GM18951 (cell line): ENCODE measurements around the gene CAMTA1.

Experiments used
- POLR2A ChIP-seq: IDR thresholded peaks from 4 replicates; pipeline ENCODE4 v1.6.1; 2011; ENCODE audit warnings: mild to moderate bottlenecking; ENCODE audit not compliant: insufficient read length, insufficient read depth; ENCODE audit errors: extremely low read depth
- in situ Hi-C: fragments of 300-500 bp; cut with MboI; formaldehyde crosslinking; loops from one replicate; pipeline ENCODE4 v1.12.0; 2022; ENCODE audit warnings: low sequenced_read_pairs, mixed read lengths, inconsistent platforms; ENCODE audit not compliant: unreplicated experiment

The CAMTA1 gene

DNA sequence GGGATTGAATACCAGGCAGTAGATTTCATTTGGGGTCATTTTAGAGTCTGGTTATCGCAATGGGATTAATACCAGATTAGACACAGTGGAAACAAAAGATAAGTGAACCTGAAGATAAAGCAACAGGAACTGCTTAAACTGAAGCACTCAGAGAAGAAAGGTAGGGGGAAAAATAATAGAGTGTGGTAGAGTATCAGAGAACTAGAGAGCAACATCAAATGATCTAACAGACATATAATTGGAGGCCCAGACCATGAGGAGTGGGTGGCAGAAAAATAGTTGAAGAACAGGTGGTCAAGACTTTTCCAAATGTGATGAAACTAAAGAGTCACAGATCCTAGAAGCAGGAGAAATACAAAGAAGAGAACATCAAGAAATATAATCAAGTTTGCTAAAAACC, 484.3 kb downstream of the CAMTA1 start:
- in situ Hi-C loops, result no loop called here
- no peak for TF ChIP-seq POLR2A

DNA sequence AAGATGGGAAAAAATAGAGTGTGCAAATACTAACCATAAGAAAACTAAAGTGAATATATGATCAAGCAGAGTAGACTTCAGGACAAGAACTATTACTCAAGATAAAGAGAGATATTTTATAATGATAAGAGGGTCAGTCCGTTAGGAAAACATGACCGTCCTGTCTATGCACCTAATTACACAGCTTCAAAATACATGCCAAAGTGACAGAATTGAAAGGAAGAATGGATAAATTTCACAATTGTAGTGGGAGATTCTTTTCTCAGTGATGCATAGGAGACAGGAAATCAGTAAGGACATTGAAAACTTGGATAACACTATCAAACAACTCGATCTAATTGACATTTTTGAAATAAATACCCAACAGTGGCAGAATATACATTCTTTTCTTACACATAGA, 489.0 kb downstream of the CAMTA1 start:
- in situ Hi-C loops, result no loop called here
- TF ChIP-seq POLR2A, result no peak

DNA sequence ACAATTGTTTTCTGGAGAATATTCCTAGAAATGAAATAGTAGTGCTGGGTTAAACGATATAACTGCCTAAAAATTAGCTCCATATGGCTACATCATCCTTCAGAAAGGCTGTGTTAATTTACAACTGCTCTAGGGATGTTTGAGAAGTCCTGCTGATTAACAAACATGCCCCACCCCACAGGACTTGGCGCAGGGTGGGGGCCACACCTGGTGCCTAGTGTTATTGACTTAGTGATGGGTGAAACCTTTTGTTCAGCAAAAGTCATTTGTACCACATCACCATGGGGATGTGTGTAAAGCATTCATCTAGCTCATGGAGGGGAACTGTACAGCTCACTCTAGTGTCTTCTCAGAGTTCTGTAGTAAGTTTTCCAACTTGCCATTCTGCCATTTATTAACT, 492.8 kb downstream of the CAMTA1 start:
- in situ Hi-C loops, result no loop called here
- TF ChIP-seq POLR2A, result no peak

DNA sequence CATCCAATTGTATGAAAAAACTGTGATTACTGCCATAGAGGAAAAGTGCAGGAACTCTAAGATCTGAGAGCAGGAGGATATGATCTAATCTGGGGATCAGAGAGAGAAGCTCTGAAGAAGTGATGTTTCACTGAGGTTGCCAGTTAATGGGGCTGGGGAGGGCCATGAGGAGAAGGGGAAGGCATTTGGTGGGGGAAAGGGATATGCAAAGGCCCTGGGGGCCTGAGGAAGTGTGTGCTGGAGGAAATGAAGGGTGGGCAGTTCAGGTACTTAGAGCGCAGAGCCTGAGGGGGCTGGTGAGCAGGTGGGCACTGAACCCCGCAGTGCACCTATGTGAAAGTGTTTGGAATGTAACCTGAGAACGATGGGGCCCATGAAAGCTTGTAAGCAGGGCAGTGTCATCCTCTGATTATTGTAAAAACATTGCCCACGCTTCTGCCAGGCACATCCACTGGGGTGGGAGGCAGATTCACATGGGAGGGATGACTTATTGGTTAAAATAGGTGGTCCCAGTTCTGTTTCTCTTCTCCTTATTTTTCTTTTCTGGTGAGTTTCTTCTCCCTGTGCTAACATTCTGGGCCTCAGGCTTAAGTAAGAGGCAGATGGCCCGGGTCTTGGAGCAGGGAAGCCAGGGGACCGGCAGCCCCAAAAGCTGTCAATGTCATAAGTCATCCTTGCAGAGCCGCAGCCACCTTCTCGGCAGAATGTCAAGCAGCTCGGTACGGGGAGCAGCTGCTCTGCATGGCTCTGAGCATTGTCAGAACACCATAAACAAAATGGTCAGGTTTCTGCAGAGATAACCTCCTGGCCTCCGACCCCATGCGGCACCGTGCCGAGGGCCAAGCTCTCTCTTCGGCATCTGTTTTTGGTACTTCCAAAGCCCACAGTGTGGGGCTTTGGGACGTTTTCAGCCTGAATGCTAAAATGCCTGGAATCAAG, 493.8 kb downstream of the CAMTA1 start:
- no peak for TF ChIP-seq POLR2A
- in situ Hi-C loops, result no loop called here

DNA sequence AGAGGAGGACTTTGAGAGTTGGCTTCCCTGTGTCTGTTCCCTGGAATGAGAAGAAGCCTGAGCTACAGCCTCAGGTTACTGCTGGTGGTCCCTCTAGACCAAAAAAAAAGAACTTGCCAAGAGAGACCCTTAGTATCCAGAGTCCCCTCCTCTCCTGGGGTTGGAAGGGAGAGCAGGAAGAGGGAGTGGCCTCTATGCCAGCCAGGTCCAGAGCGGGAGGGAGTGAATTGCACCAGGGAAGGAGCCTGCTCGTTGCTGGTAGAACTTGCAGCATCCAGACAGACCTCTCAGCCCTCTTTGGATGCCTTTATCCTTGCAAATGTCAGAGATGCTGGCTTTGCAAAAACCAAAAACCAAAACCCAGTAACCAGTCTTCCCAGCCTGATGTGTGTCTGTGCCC, 494.5 kb downstream of the CAMTA1 start:
- in situ Hi-C loops, result no loop called here

DNA sequence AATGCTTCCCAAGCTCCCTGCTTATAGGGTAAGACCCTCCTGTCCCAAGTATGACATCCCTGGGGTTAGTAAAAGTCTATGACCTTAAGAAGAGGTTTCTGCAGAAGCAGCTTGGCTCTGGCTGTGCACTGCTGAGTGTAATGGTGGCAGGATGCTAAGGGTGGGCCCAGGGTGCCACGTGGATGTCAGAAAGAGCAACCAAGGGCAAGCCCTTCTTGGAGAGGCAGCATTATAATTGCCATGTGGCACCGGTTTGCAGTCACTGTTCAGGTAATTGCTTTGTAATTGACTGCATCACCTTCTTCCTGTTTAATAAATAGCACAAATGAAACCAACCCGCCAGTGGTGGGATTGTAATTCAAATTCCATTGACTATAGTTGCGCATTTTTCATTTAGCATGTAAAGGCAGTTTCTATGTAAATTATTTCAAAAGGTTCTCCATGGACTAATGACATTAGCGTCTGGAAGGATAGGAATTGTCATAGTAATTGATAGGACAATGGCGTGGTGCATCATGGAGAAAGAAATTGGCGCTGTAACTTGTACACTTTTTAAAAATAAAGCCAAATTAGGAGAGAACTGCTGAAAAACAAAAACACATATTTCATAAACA, 495.2 kb downstream of the CAMTA1 start:
- in situ Hi-C loops, result no loop called here
- no peak for TF ChIP-seq POLR2A

More for the DNA sequence above, 494.5 kb downstream of the CAMTA1 start:
- TF ChIP-seq POLR2A, result no peak

DNA sequence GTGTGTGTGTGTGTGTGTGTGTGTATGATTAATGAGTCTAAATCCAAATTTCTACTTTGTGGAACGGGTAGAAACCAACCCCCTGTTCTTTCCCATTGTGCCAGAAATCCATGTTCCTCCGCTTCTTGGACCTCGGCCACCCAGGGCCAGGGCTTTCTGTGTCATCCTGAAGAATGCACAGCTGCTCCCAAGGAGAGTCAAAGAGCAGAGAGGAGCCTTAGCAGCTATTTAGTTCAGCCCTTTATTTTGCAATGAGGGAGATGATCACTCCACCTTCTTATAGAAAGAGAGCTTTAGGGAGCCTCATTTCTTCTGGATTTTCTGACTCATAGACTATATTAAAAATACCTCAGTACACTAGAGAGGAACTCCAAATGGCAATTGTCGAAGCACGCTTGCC, 496.6 kb downstream of the CAMTA1 start:
- in situ Hi-C loops, result no loop called here
- no peak for TF ChIP-seq POLR2A

DNA sequence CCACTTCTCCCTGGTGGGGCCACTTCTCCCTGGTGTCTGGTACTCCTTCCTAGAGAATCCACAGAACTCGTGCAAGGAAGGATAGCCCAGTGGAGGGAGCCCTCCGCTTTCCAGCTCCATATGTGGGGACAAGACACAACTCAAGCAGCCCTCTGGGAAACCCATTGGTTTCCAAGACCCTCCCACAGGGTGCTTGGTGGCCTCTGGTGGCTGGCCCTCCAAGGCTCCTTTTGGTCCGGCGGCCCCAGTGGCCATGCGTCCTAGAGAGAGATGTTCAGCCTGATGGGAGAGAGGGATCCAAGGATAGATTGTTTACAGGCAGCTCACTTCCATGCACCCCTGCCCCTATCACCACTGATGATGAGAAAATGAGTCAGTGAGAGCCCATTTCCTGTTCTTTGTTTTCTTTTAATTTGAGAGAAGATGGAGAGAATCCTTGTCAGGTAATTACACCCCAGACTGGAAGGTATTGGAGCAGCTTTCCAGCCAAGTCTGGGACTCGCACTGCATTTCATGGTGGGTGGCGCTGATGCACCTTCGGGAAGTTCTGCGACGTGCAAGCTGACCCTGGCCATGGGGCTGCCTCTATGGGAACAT, 499.7 kb downstream of the CAMTA1 start:
- in situ Hi-C loops, result no loop called here
- no peak for TF ChIP-seq POLR2A

DNA sequence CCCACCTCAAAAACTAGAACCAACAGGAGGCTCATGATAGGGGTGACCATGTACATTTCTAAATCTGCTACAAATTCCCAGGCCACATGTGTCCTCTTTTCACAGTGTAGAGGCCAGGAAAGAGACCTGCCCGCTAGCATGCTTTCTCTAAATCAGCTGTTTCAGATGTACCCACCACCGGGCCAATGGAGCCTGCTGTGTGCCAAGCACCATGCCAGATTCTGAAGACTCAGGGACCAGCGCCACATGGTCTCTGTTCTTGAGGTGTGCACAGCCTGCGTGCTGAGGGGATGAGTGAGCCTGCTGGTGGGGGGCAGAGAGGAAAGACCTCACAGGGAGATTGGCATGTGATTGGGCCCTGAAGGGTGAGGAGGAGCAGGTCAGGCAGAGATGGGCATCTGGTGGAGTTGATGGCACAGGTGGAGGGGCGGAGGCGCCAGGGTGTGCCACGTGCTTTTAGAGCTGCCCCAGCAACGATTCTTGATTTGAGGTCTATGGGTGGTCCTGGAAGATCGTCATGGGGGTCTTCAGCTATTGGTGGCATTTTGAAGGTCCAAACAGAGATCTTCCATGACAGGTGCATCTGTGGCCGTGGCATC, 500.7 kb downstream of the CAMTA1 start:
- in situ Hi-C loops, result no loop called here
- TF ChIP-seq POLR2A, result no peak

DNA sequence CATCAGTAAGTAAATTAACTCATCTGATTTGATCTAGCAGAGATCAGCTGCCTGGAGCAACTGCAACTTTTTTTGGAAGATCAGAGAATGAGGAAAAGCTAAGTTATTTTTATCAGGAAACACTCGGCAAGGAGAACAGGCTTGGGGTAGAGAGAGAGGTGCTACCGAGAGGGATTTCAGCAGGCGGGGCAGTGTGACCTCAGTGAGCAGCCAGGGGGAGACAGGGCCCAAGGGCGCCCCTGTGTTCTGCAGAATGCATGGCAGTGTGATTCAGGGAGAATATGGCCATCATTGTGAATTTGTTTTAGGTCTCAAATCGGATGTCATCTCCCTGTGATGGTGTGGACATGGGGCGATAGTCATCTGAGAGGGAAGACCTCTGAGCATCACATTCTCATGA, 501.8 kb downstream of the CAMTA1 start:
- no peak for TF ChIP-seq POLR2A
- in situ Hi-C loops, result no loop called here

DNA sequence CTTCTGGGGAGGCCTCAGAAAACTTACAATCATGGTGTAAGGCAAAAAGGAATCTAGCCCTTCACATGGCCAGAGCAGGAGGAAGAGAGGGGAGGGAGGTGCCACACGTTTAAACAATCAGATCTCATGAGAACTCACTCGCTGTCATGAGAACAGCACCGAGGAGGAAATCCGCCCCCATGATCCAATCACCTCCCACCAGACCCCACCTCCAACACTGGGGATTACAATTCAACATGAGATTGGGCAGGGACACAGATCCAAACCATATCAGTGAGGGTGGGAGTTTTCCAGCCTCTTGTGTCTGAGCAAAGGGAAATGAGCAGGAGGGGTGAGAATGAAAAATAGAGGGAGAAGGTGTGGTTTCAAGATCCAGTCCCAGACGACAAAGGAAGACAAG, 503.7 kb downstream of the CAMTA1 start:
- no peak for TF ChIP-seq POLR2A
- in situ Hi-C loops, result no loop called here

DNA sequence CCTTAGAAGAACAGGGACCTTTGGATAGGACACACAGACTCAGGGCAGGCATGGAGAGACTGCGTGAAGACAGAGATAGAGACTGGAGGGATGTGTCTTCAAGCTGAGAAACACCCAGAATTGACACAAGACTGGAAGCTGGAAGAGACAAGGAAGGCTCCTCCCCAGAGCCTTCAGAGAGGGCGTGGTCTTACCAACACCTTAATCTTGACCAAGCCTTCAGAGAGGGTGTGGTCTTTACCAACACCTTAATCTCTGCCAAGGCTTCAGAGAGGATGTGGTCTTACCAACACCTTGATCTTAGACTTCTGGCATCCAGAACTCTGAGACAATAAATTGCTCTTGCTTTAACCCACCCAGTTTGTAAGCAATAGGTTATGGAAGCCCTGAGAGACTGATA, 504.4 kb downstream of the CAMTA1 start:
- in situ Hi-C loops, result no loop called here
- no peak for TF ChIP-seq POLR2A
